ENCODE results near the gene AGR3. TPM values are rescaled to one million over a fixed set of nuclear protein-coding genes. Genes with fewer than 3 reads are reported as not detected.

Gene AGR3
- total and polyA plus RNA-seq, 2 donors (not counting 3 experiments of a cell fraction or from before 2014, with no cell fraction given) = not detected

DNA sequence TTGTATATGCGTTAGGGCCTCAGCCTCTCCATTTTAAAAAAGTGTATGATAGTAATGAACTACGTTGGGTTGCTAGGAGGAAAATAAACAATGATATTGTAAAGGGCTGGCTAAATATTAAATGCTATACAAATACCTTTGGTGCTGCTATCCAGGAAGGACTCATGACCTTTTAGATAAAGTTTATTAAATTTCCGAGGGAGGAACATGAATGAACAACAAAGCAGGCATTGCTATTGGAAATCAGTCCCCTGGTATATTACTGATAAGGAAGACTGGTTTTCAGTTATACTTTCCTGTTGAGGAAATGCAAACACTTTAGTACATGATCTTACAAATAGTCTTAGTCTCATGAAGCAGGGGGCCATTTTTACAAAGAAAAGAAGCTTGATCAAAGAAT, 59.8 kb downstream of the AGR3 start:
- H3K4me1 ChIP-seq (ENCODE audit: control insufficient read depth, extremely low read depth, insufficient read depth, low read length) = no peaks in the 10 kb centered on the region
- no peak overlapping the region for H3K27ac ChIP-seq (ENCODE audit: insufficient read depth, low read depth, low read length)
- H3K27me3 ChIP-seq (ENCODE audit: control insufficient read depth in 2 of 2, insufficient read depth in 2 of 2, low read length in 2 of 2) = no peaks in the 10 kb centered on the region
- no peaks in the 10 kb centered on the region for H3K9me3 ChIP-seq (replicated peaks; ENCODE audit: control insufficient read depth, insufficient read depth, low read length)
- intact Hi-C loops (cut with micrococcal nuclease) (no loop called here), dilution Hi-C loops (cut with MboI; ENCODE audit: extremely low pct_ligation_motif_present, low sequenced_read_pairs) (no loop called here)
- ChIA-PET CTCF (interaction anchor here (0.6 to 0.7 kb wide), 2 partner anchors 21 to 935 kb away, joined by 3 read pairs; no protein-coding TSS in a partner anchor), POLR2A (no interaction called here)
- no peaks in the 10 kb centered on the region for H3K79me2 ChIP-seq (ENCODE audit: control insufficient read depth, insufficient read depth, low read length)
- H3K9me1 ChIP-seq (replicated peaks; ENCODE audit: control insufficient read depth, extremely low read depth, insufficient read depth, low read length) = no peaks in the 10 kb centered on the region
- TF ChIP-seq EZH2 (IDR thresholded peaks at IDR 0.05; ENCODE audit: borderline replicate concordance, low read depth, low read length, severe bottlenecking) (no peak), FOS (IDR thresholded peaks at IDR 0.05; ENCODE audit: borderline replicate concordance, insufficient read depth, low read length) (no peak), JUN (IDR thresholded peaks at IDR 0.05; ENCODE audit: borderline replicate concordance, insufficient read depth, insufficient read length, low read depth) (no peak), GATA2 (IDR thresholded peaks at IDR 0.05; ENCODE audit: insufficient read depth, insufficient read length, low read depth, low read length) (no peak), POLR2AphosphoS5 (IDR thresholded peaks at IDR 0.05; ENCODE audit: insufficient read depth, low read depth, low read length) (no peak), POLR2A (IDR thresholded peaks at IDR 0.05; ENCODE audit: low read depth, low read length) (no peak), MYC (IDR thresholded peaks at IDR 0.05; ENCODE audit: low read depth, low read length) (no peak)
- TF ChIP-seq, protein P1, sequence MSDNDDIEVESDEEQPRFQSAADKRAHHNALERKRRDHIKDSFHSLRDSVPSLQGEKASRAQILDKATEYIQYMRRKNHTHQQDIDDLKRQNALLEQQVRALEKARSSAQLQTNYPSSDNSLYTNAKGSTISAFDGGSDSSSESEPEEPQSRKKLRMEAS (IDR thresholded peaks at IDR 0.05; ENCODE audit: insufficient read depth, insufficient read length) = no peak
- TF ChIP-seq, protein P2, sequence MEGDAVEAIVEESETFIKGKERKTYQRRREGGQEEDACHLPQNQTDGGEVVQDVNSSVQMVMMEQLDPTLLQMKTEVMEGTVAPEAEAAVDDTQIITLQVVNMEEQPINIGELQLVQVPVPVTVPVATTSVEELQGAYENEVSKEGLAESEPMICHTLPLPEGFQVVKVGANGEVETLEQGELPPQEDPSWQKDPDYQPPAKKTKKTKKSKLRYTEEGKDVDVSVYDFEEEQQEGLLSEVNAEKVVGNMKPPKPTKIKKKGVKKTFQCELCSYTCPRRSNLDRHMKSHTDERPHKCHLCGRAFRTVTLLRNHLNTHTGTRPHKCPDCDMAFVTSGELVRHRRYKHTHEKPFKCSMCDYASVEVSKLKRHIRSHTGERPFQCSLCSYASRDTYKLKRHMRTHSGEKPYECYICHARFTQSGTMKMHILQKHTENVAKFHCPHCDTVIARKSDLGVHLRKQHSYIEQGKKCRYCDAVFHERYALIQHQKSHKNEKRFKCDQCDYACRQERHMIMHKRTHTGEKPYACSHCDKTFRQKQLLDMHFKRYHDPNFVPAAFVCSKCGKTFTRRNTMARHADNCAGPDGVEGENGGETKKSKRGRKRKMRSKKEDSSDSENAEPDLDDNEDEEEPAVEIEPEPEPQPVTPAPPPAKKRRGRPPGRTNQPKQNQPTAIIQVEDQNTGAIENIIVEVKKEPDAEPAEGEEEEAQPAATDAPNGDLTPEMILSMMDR (IDR thresholded peaks at IDR 0.05; ENCODE audit: extremely low read depth in 1 of 2, insufficient read depth in 1 of 2, low read depth in 1 of 2, low read length in 2 of 2) = no peak
- H3K4me3 ChIP-seq (replicated peaks in 1 of 3; ENCODE audit: insufficient read depth in 1 of 3, low read depth in 1 of 3, low read length in 3 of 3) = no peak overlapping the region
- no peak for FAIRE-seq
- DNase-seq (ENCODE audit: low read depth, low spot score) = peak; percentile 7
- no TSS peak for BruUV-seq (replicated peaks)
- no peaks in the 10 kb centered on the region for H3K36me3 ChIP-seq (ENCODE audit: control insufficient read depth in 2 of 2, extremely low read depth in 1 of 2, insufficient read depth in 2 of 2, low read length in 2 of 2)
- no peak overlapping the region for H3K9ac ChIP-seq (replicated peaks; ENCODE audit: extremely low read depth, insufficient read depth, low read length)
- no peaks in the 10 kb centered on the region for H4K20me1 ChIP-seq (replicated peaks; ENCODE audit: control insufficient read depth, extremely low read depth, insufficient read depth, low read length)
- no peak overlapping the region for H3K4me2 ChIP-seq (ENCODE audit: insufficient read depth, low read length)
- no peak overlapping the region for H2AFZ ChIP-seq (ENCODE audit: low read depth, low read length)

All from endothelial cell of umbilical vein (primary cell).